ENCODE data around the gene SAMD9. TPM values are rescaled to one million over a fixed set of nuclear protein-coding genes. Genes with fewer than 3 reads are reported as not detected.
"Not testable (repeated sequence)": the region's sequence is repeated elsewhere in the genome, so short reads cannot be mapped to it uniquely, and the experiment has no call there.

The SAMD9 gene
- polyA plus RNA-seq (ENCODE audit: insufficient read length in 4 of 4), result 10 to 100 TPM in 1 of 4 donors, 1 to 10 TPM in 3; 4.7 to 12.2 (median 7.1) TPM

GRCh38 chr7:93117852-93118530 is at the start of gene SAMD9:
TSS of gene SAMD9 (minus strand) at chr7:93117979. CDS start at chr7:93106097, 11,882 bp downstream.
- peak; percentile 45 to 59 (median 55) for DNase-seq (ENCODE audit: low read depth in 4 of 4, low spot score in 3 of 4)

GRCh38 chr7:93165447-93165846 is 47.7 kb upstream of the SAMD9 start:
- no peak for DNase-seq (ENCODE audit: low read depth in 4 of 4, low spot score in 3 of 4)

- no peak for DNase-seq (ENCODE audit: low read depth in 4 of 4, low spot score in 3 of 4)
Measured at GRCh38 chr7:93164766-93165165, 47.0 kb upstream of the SAMD9 start.

GRCh38 chr7:93161181-93161762 is 43.5 kb upstream of the SAMD9 start:
- no peak for DNase-seq (ENCODE audit: low read depth in 4 of 4, low spot score in 3 of 4)

DNA sequence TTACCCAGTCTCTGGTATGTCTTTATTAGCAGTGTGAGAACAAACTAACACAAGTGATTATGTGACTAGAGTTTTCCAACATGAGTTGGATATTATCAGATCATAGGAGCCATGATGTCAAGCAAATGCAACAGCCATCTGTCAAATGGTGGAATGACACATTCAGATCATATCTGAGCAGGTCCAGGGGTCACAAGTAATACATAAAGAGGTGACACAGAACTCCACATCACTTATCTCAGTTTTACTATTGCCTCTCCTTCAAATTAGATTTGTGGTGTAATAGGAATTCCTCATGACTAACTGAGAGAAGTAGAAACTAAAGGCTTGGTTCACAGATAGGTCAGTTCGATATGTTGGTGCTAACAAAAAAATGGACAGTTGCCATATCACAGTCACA is 42.6 kb upstream of the SAMD9 start:
- no peak for DNase-seq (ENCODE audit: low read depth in 4 of 4, low spot score in 3 of 4)

DNA sequence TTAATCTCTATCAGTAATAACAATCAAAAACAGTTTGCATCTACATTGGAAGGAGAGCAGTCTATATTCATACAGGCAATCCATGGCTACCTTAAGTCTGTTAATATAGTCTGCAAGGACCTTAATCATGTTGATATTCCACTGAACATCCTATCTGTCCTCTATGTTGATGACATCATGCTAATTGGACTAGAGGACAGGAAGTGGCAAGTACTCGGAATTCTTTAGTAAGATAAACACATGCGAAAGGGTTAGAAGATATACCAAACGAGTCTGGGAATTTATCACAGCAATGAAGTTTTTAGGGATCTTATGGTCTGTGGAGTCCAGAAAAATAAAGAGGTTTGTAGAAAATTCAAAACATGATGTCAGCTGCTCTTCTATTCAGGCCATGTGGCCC is 41.7 kb upstream of the SAMD9 start:
- no peak for DNase-seq (ENCODE audit: low read depth in 4 of 4, low spot score in 3 of 4)

- no peak for DNase-seq (ENCODE audit: low read depth in 4 of 4, low spot score in 3 of 4)
Measured at GRCh38 chr7:93156884-93157283, 39.1 kb upstream of the SAMD9 start.

DNA sequence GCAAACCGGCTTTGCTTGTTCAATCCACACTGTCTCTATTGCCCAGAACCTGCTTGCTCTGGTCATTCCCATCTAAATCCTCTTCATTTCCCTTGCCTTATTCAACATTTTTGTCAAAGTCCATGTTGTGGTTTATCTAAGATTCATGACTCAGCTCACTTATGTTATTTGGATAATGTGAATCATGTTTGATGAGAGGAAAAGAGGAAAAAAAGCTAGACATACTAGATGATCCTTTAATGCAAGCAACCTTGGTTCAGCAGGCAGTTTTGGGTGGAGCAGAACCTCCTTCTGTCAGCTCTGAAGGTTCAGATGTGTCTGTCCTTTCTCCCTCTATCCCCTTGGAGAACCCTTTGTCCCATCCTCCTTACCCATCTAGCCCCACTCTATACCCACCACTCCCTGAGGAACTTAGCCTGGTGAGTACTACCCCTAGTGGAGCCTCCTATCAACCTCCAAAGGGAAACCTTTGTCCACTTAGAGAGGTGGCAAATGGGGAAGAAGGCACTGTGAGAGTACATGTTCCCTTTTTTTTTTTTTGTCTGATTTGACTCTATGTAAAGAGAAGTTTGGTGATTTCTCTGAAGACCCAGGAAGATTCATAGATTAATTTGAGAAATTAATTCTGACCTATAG is 32.5 kb upstream of the SAMD9 start:
- no peak for DNase-seq (ENCODE audit: low read depth in 4 of 4, low spot score in 3 of 4)

DNA sequence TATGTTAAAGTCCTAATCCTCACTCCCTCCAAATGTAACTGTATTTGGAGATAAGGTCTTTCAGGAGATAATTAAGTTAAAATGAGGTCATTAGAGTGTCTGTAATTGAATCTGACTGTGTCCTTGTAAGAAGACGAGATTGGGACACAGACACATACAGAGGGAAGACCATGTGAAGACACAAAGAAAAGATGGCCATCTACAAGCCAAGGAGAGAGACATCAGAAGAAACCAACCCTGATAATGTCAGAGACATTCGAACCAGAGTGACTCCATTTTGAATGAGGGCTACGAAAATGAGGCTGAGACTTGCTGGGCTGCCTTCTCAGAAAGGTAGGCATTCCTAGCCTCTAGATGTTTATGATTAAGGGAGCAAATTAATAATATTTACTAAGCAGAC is 30.9 kb upstream of the SAMD9 start:
- no peak for DNase-seq (ENCODE audit: low read depth in 4 of 4, low spot score in 3 of 4)

- DNase-seq (ENCODE audit: low read depth in 4 of 4, low spot score in 3 of 4), result no peak
Measured at GRCh38 chr7:93148144-93148543, 30.4 kb upstream of the SAMD9 start, which contains the start of gene SAMD9L. TSS of gene SAMD9L (minus strand) at chr7:93148385. CDS start at chr7:93135971, 12,414 bp downstream.

DNA sequence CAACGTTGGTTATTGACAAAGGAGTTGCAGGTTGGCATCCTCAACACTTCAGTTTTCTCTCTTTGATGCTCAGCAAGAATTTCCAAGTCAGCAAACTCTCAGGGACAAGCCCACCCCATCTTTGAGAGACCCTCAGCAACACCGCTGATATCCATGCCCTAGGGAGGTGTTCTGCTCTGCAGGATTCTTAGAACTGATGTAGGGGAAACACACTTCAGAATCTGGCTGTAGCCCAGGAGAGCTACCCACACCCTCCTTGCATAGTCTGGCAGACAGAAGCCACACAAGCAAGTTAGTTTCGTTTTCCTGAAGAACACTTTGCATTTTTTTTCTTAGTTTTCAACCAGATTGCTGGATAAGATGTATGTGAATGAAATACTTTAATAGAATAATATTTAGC is 29.6 kb upstream of the SAMD9 start:
- DNase-seq (ENCODE audit: low read depth in 4 of 4, low spot score in 3 of 4), result no peak

- no peak for DNase-seq (ENCODE audit: low read depth in 4 of 4, low spot score in 3 of 4)
Measured at GRCh38 chr7:93146472-93147141, 28.8 kb upstream of the SAMD9 start.

- no peak for DNase-seq (ENCODE audit: low read depth in 4 of 4, low spot score in 3 of 4)
Measured at GRCh38 chr7:93146036-93146435, 28.3 kb upstream of the SAMD9 start.

DNA sequence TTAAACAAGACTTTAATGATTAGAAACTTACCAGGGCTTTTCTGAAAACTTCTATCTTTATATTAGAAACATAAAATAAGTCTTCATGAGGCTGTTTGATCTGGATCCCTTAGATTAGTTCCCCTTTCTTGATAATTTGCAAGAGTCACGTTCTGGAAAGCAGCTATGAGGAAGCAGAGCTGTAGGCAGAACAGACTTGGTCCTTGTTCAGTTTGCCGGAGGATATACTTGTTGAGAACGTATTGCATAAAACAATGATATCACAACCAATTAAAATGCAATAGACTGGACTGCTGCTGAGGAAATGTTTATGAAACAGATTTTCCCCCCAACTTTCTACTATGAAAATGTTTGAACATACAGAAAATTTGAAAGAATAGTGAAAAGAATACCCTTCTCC is 27.6 kb upstream of the SAMD9 start:
- no peak for DNase-seq (ENCODE audit: low read depth in 4 of 4, low spot score in 3 of 4)

- DNase-seq (ENCODE audit: low read depth in 4 of 4, low spot score in 3 of 4), result no peak
Measured at GRCh38 chr7:93142127-93142526, 24.3 kb upstream of the SAMD9 start.

DNA sequence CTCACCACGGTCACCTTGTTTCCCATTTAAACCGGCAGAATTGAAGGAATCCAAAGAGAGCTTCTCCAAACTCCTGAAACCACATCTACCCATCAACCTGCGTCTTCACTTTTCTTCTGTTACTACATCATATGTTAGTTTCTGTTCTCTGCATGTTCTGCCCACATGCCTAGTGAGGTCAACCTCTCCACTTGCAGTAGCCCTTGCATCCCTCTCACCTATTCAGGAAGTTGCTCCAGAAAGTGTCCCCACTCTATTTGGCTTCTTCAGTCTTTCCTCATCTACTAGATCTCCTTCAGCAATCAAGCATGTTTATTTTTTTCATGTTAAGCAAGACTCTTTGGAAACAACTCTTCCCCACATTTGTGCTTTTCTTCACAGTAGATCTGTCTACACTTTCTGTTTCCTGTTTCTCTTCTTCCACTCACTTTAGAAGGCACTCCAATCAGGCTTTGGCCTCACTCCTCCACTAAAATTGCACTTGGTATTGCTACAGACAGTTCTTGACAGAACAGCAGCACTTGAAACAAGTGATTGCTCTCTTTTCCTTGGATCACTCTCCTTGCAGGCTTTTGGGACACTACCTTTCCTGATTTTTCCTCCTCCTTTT is 22.9 kb upstream of the SAMD9 start:
- no peak for DNase-seq (ENCODE audit: low read depth in 4 of 4, low spot score in 3 of 4)

DNA sequence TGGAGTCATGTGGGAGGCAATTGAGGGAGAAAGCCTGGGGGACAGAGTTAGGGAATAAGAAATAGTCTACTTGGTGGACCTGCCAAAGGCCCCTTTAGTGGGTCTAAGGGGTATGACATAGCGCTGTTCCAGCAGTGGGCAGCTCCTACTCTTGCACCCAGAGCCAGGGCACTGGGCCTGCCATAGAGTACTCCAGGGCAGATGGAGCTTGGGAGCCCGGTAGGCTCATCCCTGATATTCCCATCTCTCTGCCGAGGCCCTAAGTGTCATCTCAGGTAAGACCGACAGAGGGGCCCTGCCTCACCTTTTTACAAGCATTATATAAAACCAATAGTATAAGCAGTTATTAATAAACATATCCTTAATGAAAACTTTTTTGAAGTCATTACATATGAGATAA is 20.8 kb upstream of the SAMD9 start:
- DNase-seq (ENCODE audit: low read depth in 4 of 4, low spot score in 3 of 4), result no peak

- DNase-seq (ENCODE audit: low read depth in 4 of 4, low spot score in 3 of 4), result no peak
Measured at GRCh38 chr7:93133005-93133404, 15.2 kb upstream of the SAMD9 start.

GRCh38 chr7:93132216-93132615 is 14.4 kb upstream of the SAMD9 start:
- no peak for DNase-seq (ENCODE audit: low read depth in 4 of 4, low spot score in 3 of 4)

GRCh38 chr7:93126954-93127353 is 9.2 kb upstream of the SAMD9 start:
- DNase-seq (ENCODE audit: low read depth in 4 of 4, low spot score in 3 of 4), result not testable (repeated sequence)

DNA sequence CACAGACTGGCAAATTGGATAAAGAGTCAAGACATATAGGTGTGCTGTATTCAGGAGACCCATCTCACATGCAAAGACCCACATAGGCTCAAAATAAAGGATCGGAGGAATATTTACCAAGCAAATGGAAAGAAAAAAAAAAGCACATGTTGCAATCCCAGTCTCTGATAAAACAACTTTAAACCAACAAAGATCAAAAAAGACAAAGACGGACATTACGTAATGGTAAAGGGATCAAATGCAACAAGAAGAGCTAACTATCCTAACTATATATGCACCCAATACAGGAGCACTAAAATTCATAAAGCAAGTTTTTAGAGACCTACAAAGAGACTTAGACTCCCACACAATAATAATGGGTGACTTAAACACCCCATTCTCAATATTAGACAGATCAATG is 5.8 kb upstream of the SAMD9 start:
- DNase-seq (ENCODE audit: low read depth in 4 of 4, low spot score in 3 of 4), result not testable (repeated sequence)

Measured in left renal pelvis (tissue), 4 donors.